ENCODE data around the gene STK39. TPM values are rescaled to one million over a fixed set of nuclear protein-coding genes. Genes with fewer than 3 reads are reported as not detected.

STK39 gene
- total RNA-seq, 4 donors from 2014 or later = 8.9 to 28.3 (median 14.5) TPM

DNA sequence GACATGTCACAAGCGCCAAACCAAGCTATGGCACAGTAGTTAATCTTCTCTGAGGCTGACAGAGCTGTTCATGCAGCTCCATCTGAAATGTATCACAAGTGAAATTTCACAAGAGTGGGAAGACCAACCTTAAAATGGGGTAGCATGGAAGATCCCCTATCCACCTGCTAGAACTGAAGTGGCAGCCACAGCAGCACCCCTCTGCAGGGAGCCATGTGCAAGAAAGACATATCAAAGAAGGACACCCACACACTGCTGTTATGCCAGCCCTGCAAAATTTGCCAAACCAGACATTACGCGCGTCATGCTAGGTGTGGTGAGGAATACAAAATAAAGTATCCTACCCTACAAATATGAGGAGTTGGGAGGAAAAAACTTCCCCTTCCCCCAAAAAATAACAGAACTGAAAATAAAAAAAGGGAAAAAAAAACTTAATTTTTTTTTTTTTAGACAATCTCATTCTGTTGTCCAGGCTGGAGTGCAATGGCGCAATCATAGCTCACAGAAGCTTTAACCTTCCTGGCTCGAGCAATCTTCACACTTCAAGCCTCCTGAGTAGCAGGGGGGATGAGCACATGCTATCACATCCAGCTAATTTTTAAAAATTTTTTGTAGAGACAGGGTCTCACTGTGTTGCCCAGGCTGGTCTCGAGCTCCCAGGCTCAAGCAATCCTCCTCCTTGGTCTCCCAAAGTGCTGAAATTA, 76.2 kb downstream of the STK39 start:
- WGBS, 2 donors = 72 to 84% methylated on average over 7 of the region's 7 CpGs
- TF ChIP-seq, protein P1, sequence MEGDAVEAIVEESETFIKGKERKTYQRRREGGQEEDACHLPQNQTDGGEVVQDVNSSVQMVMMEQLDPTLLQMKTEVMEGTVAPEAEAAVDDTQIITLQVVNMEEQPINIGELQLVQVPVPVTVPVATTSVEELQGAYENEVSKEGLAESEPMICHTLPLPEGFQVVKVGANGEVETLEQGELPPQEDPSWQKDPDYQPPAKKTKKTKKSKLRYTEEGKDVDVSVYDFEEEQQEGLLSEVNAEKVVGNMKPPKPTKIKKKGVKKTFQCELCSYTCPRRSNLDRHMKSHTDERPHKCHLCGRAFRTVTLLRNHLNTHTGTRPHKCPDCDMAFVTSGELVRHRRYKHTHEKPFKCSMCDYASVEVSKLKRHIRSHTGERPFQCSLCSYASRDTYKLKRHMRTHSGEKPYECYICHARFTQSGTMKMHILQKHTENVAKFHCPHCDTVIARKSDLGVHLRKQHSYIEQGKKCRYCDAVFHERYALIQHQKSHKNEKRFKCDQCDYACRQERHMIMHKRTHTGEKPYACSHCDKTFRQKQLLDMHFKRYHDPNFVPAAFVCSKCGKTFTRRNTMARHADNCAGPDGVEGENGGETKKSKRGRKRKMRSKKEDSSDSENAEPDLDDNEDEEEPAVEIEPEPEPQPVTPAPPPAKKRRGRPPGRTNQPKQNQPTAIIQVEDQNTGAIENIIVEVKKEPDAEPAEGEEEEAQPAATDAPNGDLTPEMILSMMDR (IDR thresholded peaks at IDR 0.05) = no peak
- no peak for TF ChIP-seq POLR2A (IDR thresholded peaks at IDR 0.05)
- intact Hi-C loops (cut with DNase I; ENCODE audit: low total_unique reads) = no loop called here
- no peak overlapping the region for H3K4me3 ChIP-seq (ENCODE audit: low read depth, poor library complexity, severe bottlenecking)
- no peak for DNase-seq (ENCODE audit: low spot score in 2 of 2)

DNA sequence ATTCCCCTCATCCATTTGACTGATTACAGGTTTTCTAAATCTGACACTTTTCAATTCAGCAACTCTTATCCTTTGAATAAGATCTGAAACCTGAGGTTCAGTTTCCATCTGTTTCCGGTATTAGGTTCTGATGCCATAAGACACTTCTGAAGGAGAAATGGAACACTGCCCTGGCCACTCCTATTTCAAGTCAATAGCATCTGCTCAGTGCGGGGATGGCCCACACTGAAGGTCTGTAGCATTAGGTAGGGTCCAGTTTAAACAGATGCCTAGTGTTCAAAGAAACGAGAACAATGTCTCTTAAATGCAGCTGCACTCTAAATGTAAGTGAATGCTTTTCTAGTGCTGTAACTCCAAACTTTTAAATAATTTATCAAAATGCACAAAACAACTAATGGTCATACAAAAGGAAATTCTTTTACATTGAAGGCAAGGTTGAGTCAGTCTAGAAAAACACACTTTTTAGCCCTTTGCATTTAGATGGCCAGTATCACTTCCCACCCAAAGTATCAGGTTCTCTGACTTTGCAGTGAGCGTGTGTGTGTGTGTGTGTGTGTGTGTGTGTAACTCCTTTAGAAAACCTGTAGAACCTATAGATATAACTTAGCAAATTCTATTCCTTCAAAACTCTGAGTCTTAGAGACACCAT, 78.2 kb downstream of the STK39 start:
- intact Hi-C loops (cut with DNase I; ENCODE audit: low total_unique reads) = no loop called here
- DNase-seq (ENCODE audit: low spot score in 2 of 2) = no peak
- 67 to 87% methylated on average over 4 of the region's 4 CpGs for WGBS, 2 donors
- no peak for TF ChIP-seq POLR2A (IDR thresholded peaks at IDR 0.05)
- TF ChIP-seq, protein P1 (IDR thresholded peaks at IDR 0.05) = no peak
- H3K4me3 ChIP-seq (ENCODE audit: low read depth, poor library complexity, severe bottlenecking) = no peak overlapping the region

DNA sequence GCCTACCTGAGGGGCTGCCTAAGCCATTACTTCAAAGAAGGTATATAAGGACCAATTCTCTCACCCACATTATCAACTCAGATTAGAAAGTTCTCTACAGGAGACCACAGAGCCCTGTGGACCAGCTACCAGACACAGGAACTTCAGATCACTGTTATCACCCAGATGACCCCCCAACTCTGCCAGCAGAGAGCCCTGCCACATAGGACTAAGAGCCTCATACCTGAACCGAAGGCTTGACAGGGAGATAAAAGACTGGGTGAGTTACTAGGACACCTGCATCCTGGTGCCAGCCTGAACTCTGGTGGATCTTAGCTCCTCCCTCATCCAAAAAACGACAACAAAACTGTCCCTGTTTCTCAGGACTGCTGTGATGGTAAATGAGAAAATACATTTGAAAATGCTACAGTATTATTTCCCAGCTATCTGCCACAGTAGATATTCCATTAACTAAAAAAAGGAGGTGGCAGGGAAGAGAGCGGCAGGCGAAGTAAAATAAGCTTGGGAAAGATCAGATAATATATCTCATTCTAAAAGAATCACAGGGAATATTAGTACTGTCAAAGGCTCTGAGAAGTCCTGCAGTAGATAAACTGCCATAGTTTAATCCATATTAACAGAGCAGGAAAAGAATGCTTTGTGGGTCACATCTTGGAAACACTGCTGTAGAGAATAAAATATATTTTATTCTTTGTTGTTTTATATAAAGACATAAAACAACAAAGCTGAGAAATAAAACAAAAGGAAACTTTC, 79.7 kb downstream of the STK39 start:
- DNase-seq (ENCODE audit: low spot score in 2 of 2) = no peak
- TF ChIP-seq POLR2A (IDR thresholded peaks at IDR 0.05) = no peak
- TF ChIP-seq, protein P1 (IDR thresholded peaks at IDR 0.05) = no peak
- no peak overlapping the region for H3K4me3 ChIP-seq (ENCODE audit: low read depth, poor library complexity, severe bottlenecking)
- intact Hi-C loops (cut with DNase I; ENCODE audit: low total_unique reads) = no loop called here
- WGBS, 2 donors = 90 to 93% methylated on average over 4 of the region's 4 CpGs

DNA sequence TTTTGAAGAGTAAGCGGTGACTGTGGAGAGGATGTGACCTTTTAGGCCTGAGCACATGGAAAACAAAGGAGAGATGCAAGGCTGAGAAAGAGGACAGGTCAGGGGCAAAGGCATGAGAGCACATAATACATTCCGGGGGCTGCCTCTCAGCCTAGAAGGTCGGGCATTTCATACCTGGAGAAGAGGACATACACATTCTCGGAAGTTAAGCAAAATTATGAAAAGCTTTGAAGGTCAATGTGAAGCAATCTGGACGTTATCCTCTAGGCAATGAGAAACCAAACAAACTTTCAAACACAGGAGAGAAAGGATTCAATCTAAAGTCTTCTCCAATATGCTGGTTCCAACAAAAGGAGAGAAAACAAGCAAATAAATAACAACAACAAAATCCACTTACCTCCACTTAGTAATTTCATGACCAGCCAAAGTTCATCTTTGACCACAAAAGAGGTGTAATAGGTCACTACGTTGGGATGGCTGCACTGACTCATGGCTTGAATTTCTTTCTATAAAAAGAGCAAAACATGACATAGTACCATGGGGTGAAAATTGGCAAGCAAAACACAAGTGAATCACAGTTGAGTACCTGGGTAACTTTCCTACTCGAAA, 80.4 kb downstream of the STK39 start:
- TF ChIP-seq POLR2A (IDR thresholded peaks at IDR 0.05) = no peak
- TF ChIP-seq, protein P1 (IDR thresholded peaks at IDR 0.05) = no peak
- no peak overlapping the region for H3K4me3 ChIP-seq (ENCODE audit: low read depth, poor library complexity, severe bottlenecking)
- DNase-seq (ENCODE audit: low spot score in 2 of 2) = no peak
- 82 to 84% methylated on average over 7 of the region's 7 CpGs for WGBS, 2 donors
- intact Hi-C loops (cut with DNase I; ENCODE audit: low total_unique reads) = no loop called here

DNA sequence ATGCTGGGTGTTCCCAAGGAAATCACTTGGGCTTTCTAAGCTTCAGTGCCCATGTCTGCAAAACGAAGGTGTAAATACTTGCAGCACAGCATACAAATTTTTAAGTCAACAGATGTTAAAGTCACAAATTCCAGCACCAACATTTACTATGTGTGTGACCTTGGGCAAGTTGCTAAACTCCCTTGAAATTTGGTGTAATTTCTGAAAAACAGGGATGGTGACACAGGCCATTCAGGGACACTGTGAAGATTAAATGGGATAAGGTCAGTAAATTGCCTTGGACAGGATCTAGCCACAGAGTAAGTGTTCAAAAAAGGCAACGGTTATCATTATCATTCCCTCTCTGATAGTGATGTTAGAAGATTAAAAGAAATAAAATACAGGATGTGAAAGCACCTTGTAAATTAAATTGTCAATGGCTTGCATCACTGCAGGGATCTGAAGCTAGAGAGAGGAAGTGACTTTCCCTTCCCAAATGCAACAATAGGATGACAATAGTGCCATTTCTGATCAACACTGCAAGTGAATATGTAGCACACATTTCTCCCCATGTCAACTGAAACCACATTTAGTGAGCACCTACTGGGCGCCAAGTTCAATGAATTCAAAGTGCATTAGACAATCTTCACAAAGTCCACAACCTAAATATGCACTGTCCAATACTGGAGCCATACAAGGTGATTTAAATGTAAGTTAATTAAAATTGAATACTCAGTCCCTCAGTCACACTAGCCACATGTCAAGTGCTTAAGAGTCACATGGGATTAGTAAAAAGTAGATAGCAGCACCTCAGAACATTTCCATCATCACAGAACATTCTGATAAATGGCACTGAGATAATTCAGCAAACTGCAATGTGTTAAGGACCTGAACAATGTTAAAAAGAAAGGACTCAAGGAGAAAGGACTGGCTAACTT, 81.2 kb downstream of the STK39 start:
- intact Hi-C loops (cut with DNase I; ENCODE audit: low total_unique reads) = no loop called here
- no peak for TF ChIP-seq POLR2A (IDR thresholded peaks at IDR 0.05)
- DNase-seq (ENCODE audit: low spot score in 2 of 2) = no peak
- WGBS, 2 donors = 64 to 74% methylated on average over 3 of the region's 3 CpGs
- no peak overlapping the region for H3K4me3 ChIP-seq (ENCODE audit: low read depth, poor library complexity, severe bottlenecking)

Data from lower leg skin (tissue), 4 donors.